WTC11 (cell line): ENCODE data around the gene MYH14. TPM values are rescaled to one million over a fixed set of nuclear protein-coding genes. Genes with fewer than 3 reads are reported as not detected.

Experiments
- ATAC-seq: fragments of 200-7000 bp; cut with Tn5 transposase; 2 replicates; pipeline ENCODE4 v1.10.0; 2021; ENCODE audit warnings: mild to moderate bottlenecking, moderate library complexity
- CTCF ChIA-PET: fragments of 300-600 bp; sonication (Branson Sonifier 250); formaldehyde crosslinking; loops from one replicate; lab custom pipeline; 2021; ENCODE audit warnings: antibody characterized with exemption; lab: Charles Lee
- POLR2A ChIA-PET: fragments of 350-600 bp; sonication (Branson Sonifier 250); formaldehyde crosslinking; loops from one replicate; lab custom pipeline; 2021; ENCODE audit warnings: antibody characterized with exemption; lab: Charles Lee
- DNase-seq: peaks from one replicate; pipeline ENCODE4 v3.0.0; 2021; ENCODE audit warnings: low spot score
- H3K27ac Mint-ChIP-seq: 2 replicates; pipeline ENCODE4 v1.8.0; 2021; ENCODE audit warnings: mixed read lengths
- H3K27me3 Mint-ChIP-seq: 2 replicates; pipeline ENCODE4 v1.8.0; 2021; ENCODE audit warnings: low read depth, mild to moderate bottlenecking, moderate library complexity, mixed read lengths
- H3K36me3 Mint-ChIP-seq: 2 replicates; pipeline ENCODE4 v1.8.0; 2021; ENCODE audit warnings: mixed read lengths
- H3K4me1 Mint-ChIP-seq: 2 replicates; pipeline ENCODE4 v1.8.0; 2022; ENCODE audit warnings: mixed read lengths
- H3K4me3 Mint-ChIP-seq: 2 replicates; pipeline ENCODE4 v1.8.0; 2021; ENCODE audit warnings: mild to moderate bottlenecking, moderate library complexity, mixed read lengths
- H3K9me3 Mint-ChIP-seq: 2 replicates; pipeline ENCODE4 v1.8.0; 2021; ENCODE audit warnings: mixed read lengths
- CREM ChIP-seq: sonication (generic); formaldehyde crosslinking; IDR thresholded peaks from 2 replicates; pipeline ENCODE4 v1.8.1; 2022; ENCODE audit warnings: mild to moderate bottlenecking, missing genetic modification reagents, moderate library complexity
- E2F5 ChIP-seq: sonication (generic); formaldehyde crosslinking; IDR thresholded peaks from 2 replicates; pipeline ENCODE4 v1.8.1; 2022; ENCODE audit warnings: mild to moderate bottlenecking, moderate library complexity, missing genetic modification reagents
- ELF4 ChIP-seq: sonication (generic); formaldehyde crosslinking; IDR thresholded peaks from 2 replicates; pipeline ENCODE4 v1.8.1; 2022; ENCODE audit warnings: low read depth, mild to moderate bottlenecking, moderate library complexity, missing genetic modification reagents
- ESRRA ChIP-seq: sonication (generic); formaldehyde crosslinking; IDR thresholded peaks from 2 replicates; pipeline ENCODE4 v1.8.1; 2022; ENCODE audit warnings: mild to moderate bottlenecking, missing genetic modification reagents, borderline replicate concordance
- STAT6 ChIP-seq: sonication (generic); formaldehyde crosslinking; conservative IDR thresholded peaks from 2 replicates; pipeline ENCODE4 v1.8.1; 2023; ENCODE audit warnings: mild to moderate bottlenecking, low read depth, missing genetic modification reagents, moderate library complexity
- TEAD4 ChIP-seq: sonication (generic); formaldehyde crosslinking; IDR thresholded peaks from 2 replicates; pipeline ENCODE4 v1.8.0; 2022; ENCODE audit warnings: mild to moderate bottlenecking, missing genetic modification reagents
- TP53 ChIP-seq: sonication (generic); formaldehyde crosslinking; IDR thresholded peaks from 2 replicates; pipeline ENCODE4 v1.8.1; 2023; ENCODE audit warnings: mild to moderate bottlenecking, missing genetic modification reagents
- ZNF121 ChIP-seq: sonication (generic); formaldehyde crosslinking; IDR thresholded peaks from 2 replicates; pipeline ENCODE4 v1.8.0; 2023; ENCODE audit warnings: missing genetic modification reagents
- ZNF416 ChIP-seq: fragments of 250-450 bp; sonication (Bioruptor Pico); IDR thresholded peaks from 2 replicates; pipeline ENCODE4 v1.9.0; 2021; ENCODE audit warnings: mild to moderate bottlenecking, inconsistent platforms
- total RNA-seq: library from RNA; stranded (reverse); gene quantifications from 3 replicates; pipeline ENCODE4 v1.2.3, GENCODE V29; 2021
- TF ChIP-seq, protein P1 (sequence below): sonication (generic); formaldehyde crosslinking; IDR thresholded peaks from 2 replicates; pipeline ENCODE4 v1.8.0; 2022; ENCODE audit warnings: missing genetic modification reagents
- TF ChIP-seq, protein P2 (sequence below): sonication (generic); formaldehyde crosslinking; IDR thresholded peaks from 2 replicates; pipeline ENCODE4 v1.8.0; 2022; ENCODE audit warnings: mild to moderate bottlenecking, missing genetic modification reagents

Gene MYH14
- total RNA-seq, 1 experiment from 2014 or later, result 25.8 TPM

DNA sequence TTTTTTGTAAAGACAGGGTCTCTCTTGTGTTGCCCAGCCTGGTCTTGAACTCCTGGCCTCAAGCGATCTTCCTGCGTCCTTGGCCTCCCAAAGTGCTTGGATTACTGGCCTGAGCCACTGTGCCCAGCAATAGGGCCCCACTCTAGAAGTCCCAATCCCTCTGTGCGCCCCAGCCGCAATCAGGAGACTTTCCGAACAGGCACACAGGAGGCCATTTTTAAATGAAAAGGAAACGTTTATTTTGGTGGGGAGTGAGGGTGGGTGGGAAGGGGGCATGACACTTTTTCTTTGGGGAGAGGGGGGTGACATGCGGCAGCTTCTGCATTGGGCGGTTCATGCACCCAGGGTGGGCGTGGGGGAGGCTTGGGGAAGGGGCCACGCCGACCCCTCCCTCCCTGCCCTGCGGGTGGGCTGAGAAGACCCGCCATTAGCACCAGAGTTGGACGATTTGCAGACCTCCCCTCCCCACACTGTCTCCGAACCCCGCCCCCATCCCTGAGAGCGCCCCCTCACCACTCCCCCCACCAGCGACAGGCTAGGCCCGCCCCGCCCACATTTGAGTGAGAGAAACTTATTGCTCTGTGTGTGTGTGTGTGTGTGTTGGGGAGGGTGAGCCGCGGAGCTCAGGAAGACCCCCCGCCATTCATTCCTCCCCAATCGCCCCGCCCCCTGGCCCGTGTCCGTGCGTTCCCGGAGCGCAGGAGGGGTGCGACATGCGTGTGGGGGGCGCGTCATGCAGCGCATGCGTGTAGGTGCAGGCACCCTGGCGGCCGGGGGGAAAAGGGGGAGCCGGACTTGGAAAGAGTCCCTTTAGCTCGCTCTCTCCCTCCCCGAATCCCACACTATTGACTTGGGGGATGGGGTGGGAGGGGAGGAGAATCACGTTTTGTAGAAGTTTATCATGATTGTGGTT, 108.6 kb downstream of the MYH14 start (continued):
- TF ChIP-seq TP53 (CRISPR knock-in tag) (no peak), STAT6 (no peak)
- TF ChIP-seq, protein P1, sequence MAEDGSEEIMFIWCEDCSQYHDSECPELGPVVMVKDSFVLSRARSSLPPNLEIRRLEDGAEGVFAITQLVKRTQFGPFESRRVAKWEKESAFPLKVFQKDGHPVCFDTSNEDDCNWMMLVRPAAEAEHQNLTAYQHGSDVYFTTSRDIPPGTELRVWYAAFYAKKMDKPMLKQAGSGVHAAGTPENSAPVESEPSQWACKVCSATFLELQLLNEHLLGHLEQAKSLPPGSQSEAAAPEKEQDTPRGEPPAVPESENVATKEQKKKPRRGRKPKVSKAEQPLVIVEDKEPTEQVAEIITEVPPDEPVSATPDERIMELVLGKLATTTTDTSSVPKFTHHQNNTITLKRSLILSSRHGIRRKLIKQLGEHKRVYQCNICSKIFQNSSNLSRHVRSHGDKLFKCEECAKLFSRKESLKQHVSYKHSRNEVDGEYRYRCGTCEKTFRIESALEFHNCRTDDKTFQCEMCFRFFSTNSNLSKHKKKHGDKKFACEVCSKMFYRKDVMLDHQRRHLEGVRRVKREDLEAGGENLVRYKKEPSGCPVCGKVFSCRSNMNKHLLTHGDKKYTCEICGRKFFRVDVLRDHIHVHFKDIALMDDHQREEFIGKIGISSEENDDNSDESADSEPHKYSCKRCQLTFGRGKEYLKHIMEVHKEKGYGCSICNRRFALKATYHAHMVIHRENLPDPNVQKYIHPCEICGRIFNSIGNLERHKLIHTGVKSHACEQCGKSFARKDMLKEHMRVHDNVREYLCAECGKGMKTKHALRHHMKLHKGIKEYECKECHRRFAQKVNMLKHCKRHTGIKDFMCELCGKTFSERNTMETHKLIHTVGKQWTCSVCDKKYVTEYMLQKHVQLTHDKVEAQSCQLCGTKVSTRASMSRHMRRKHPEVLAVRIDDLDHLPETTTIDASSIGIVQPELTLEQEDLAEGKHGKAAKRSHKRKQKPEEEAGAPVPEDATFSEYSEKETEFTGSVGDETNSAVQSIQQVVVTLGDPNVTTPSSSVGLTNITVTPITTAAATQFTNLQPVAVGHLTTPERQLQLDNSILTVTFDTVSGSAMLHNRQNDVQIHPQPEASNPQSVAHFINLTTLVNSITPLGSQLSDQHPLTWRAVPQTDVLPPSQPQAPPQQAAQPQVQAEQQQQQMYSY, result no peak

DNA sequence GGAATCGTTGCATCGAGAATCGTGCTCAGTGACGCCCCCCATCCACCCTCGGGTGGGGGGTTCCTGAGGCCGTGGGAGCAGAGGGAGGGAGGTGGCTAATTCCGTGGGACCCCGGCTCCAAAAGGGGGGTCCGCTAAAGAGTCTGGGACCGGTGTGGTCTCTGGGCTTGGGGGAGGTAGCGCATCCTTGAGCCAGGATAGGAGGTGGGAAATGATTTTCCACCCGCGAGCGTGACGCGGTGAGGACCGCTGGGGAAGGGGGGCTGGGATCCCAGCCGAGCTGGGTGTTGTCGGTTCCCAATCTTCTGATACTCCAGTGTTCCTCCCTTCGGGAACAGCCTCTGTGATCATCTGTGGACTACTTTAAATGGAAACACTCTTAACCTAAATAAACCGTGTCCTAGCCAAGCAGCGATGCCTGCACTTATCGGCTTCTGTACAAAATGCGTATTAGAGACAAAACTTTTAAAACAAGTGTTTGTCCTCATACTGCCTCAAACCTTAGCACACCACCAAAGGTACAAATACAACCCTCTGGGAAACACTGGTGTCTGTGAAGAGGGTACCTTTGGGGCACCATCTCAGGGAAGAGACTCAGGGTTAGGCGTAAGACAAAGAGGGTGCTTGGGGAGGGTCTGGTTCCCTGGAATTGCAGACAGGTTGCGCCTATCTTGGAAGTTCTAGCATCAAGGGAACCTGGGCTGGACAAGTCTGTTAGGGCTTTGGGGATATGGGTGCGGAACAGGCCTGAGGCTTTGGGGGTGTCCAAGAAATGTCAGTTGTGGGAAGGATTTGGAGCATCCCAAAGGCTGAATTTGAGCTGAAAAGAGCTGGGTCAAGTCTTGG, 109.8 kb downstream of the MYH14 start:
- ChIA-PET CTCF (interaction anchor here (0.5 to 3.5 kb wide), 28 partner anchors 7 to 770 kb away, joined by 3 to 34 read pairs (median 5); partner anchors contain the start of gene KCNC3), POLR2A (interaction anchor here (0.8 to 1.5 kb wide), 8 partner anchors 13 to 47 kb away, joined by 3 to 13 read pairs (median 7); partner anchors contain the start of gene KCNC3)
- Mint-ChIP-seq H3K4me1 (peaks cover 30% of the 10 kb centered on the region), H3K4me3 (peak overlapping the region; percentile 82), H3K36me3 (peaks cover 5% of the 10 kb centered on the region), H3K9me3 (0 out of 2 replicates have a peak, but pooled peaks cover 2% of the 10 kb centered on the region), H3K27me3 (peaks cover 29% of the 10 kb centered on the region), H3K27ac (peak overlapping the region; percentile 98)
- no peak for ATAC-seq
- DNase-seq, result no peak
- TF ChIP-seq ZNF416 (no peak), ELF4 (no peak), ESRRA (CRISPR knock-in tag) (no peak), CREM (CRISPR knock-in tag) (0 out of 2 replicates have a peak, but pooled peaks have one; percentile 60), TEAD4 (CRISPR knock-in tag) (no peak), ZNF121 (CRISPR knock-in tag) (0 out of 2 replicates have a peak, but pooled peaks have one; percentile 8), E2F5 (CRISPR knock-in tag) (0 out of 2 replicates have a peak, but pooled peaks have one; percentile 27)
- TF ChIP-seq, protein P1, result no peak
- TF ChIP-seq, protein P2, sequence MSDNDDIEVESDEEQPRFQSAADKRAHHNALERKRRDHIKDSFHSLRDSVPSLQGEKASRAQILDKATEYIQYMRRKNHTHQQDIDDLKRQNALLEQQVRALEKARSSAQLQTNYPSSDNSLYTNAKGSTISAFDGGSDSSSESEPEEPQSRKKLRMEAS (CRISPR knock-in tag), result 0 out of 2 replicates have a peak, but pooled peaks have one; percentile 8
